Measurements from ENCODE around the gene VMAC. TPM values are rescaled to one million over a fixed set of nuclear protein-coding genes. Genes with fewer than 3 reads are reported as not detected.

The VMAC gene
- total and polyA plus RNA-seq, 2 of the 13 experiments (the other 11 are each of a cell fraction or from before 2014, with no cell fraction given): 2.4 TPM

- no TSS peak for BruUV-seq (replicated peaks)
- H3K9me3 ChIP-seq (ENCODE audit: low read length): no peaks in the 10 kb centered on the region
- no peaks in the 10 kb centered on the region for H4K20me1 ChIP-seq (ENCODE audit: insufficient read depth, low read length)
- H3K27me3 ChIP-seq (ENCODE audit: control insufficient read depth in 1 of 2, insufficient read depth in 2 of 2, low read length in 2 of 2): no peaks in the 10 kb centered on the region
- no peak overlapping the region for H3K9ac ChIP-seq (ENCODE audit: insufficient read depth, low read depth, low read length)
- ChIA-PET POLR2A (interaction anchor here (1.0 to 1.2 kb wide), 2 partner anchors 25 to 36 kb away, joined by 4 read pairs; partner anchors contain the start of gene FUT6), CTCF (ENCODE audit: low intra/inter-chr PET ratio, low total read pairs) (no interaction called here)
- H3K4me1 ChIP-seq (ENCODE audit: insufficient read depth, low read length): peaks cover 59% of the 10 kb centered on the region
- TF ChIP-seq SALL2 (CRISPR knock-in tag; IDR thresholded peaks at IDR 0.05) (no peak), CBX5 (CRISPR knock-in tag; IDR thresholded peaks at IDR 0.05; ENCODE audit: borderline replicate concordance) (no peak), ZNF768 (CRISPR knock-in tag; IDR thresholded peaks at IDR 0.05) (peak; percentile 93)
- H3K36me3 ChIP-seq (replicated peaks in 1 of 2; ENCODE audit: control insufficient read depth in 1 of 2, insufficient read depth in 2 of 2, low read length in 2 of 2): no peaks in the 10 kb centered on the region
- H3K27ac ChIP-seq (ENCODE audit: extremely low read length, insufficient read depth, low read length): no peak overlapping the region
- DNase-seq (ENCODE audit: low spot score) (no peak), ATAC-seq (no peak), FAIRE-seq (no peak)
- in situ Hi-C loops (cut with HindIII; ENCODE audit: extremely low pct_ligation_motif_present, low pct_unique_long_range_greater_than_20kb): no loop called here
- WGBS (ENCODE audit: low lambda C conversion rate): 91% methylated on average over 8 of the region's 9 CpGs
- no peaks in the 10 kb centered on the region for H3K79me2 ChIP-seq (ENCODE audit: insufficient read depth, low read length)
- no peak overlapping the region for H3K4me3 ChIP-seq (replicated peaks in 1 of 3; ENCODE audit: insufficient read depth in 1 of 3, low read depth in 2 of 3, low read length in 3 of 3)
- intact Hi-C loops (cut with micrococcal nuclease; ENCODE audit: unreplicated experiment): no loop called here
- no peak overlapping the region for H3K4me2 ChIP-seq (ENCODE audit: low read depth, low read length)
- no peak overlapping the region for H2AFZ ChIP-seq (ENCODE audit: low read length)
Observed at GRCh38 chr19:5864013-5864720, 40.5 kb upstream of the VMAC start.

- in situ Hi-C loops (cut with HindIII; ENCODE audit: extremely low pct_ligation_motif_present, low pct_unique_long_range_greater_than_20kb) (no loop called here), intact Hi-C loops (cut with micrococcal nuclease; ENCODE audit: unreplicated experiment) (no loop called here)
- ChIA-PET POLR2A (no interaction called here), CTCF (ENCODE audit: low intra/inter-chr PET ratio, low total read pairs) (no interaction called here)
- ATAC-seq: no peak
- Histone ChIP-seq H3K4me2 (ENCODE audit: low read depth, low read length) (no peak overlapping the region), H3K27me3 (ENCODE audit: control insufficient read depth in 1 of 2, insufficient read depth in 2 of 2, low read length in 2 of 2) (no peaks in the 10 kb centered on the region), H3K4me3 (replicated peaks in 1 of 3; ENCODE audit: insufficient read depth in 1 of 3, low read depth in 2 of 3, low read length in 3 of 3) (no peak overlapping the region), H2AFZ (ENCODE audit: low read length) (no peak overlapping the region), H3K9ac (ENCODE audit: insufficient read depth, low read depth, low read length) (no peak overlapping the region), H4K20me1 (ENCODE audit: insufficient read depth, low read length) (no peaks in the 10 kb centered on the region), H3K79me2 (ENCODE audit: insufficient read depth, low read length) (no peaks in the 10 kb centered on the region), H3K27ac (ENCODE audit: extremely low read length, insufficient read depth, low read length) (no peak overlapping the region), H3K4me1 (ENCODE audit: insufficient read depth, low read length) (peaks cover 62% of the 10 kb centered on the region), H3K9me3 (ENCODE audit: low read length) (no peaks in the 10 kb centered on the region), H3K36me3 (replicated peaks in 1 of 2; ENCODE audit: control insufficient read depth in 1 of 2, insufficient read depth in 2 of 2, low read length in 2 of 2) (no peaks in the 10 kb centered on the region)
- BruUV-seq (replicated peaks): no TSS peak
- TF ChIP-seq ZBTB38 (CRISPR knock-in tag; IDR thresholded peaks at IDR 0.05) (peak; percentile 61; the same call in 1 of the 2 replicates), ZBTB33 (CRISPR knock-in tag; IDR thresholded peaks at IDR 0.05) (peak; percentile 69), EP300 (IDR thresholded peaks at IDR 0.05; ENCODE audit: low read depth in 2 of 2, low read length in 2 of 2) (peak in 1 of 2 experiments; percentile 29; a peak in 1 of 4 replicates), EP300 (CRISPR knock-in tag; IDR thresholded peaks at IDR 0.05; ENCODE audit: borderline replicate concordance) (no peak), ZBTB4 (CRISPR knock-in tag; IDR thresholded peaks at IDR 0.05; ENCODE audit: borderline replicate concordance) (0 out of 2 replicates have a peak, but pooled peaks have one; percentile 46), HOXA3 (CRISPR knock-in tag; IDR thresholded peaks at IDR 0.05) (0 out of 2 replicates have a peak, but pooled peaks have one; percentile 15), TRIM24 (CRISPR knock-in tag; IDR thresholded peaks at IDR 0.05) (no peak)
- FAIRE-seq: no peak
- no peak for DNase-seq (ENCODE audit: low spot score)
- WGBS (ENCODE audit: low lambda C conversion rate): 81% methylated on average over 13 of the region's 14 CpGs
Observed at GRCh38 chr19:5864725-5865486, 39.8 kb upstream of the VMAC start.
